Motor neuron (in vitro differentiated cells): ENCODE data around the gene FOXP1. TPM values are rescaled to one million over a fixed set of nuclear protein-coding genes. Genes with fewer than 3 reads are reported as not detected.

Experiments
- ATAC-seq, 8 experiments: fragments of 200-7000 bp; cut with Tn5 transposase; replicated peaks in 6 of 8; 2 replicates each; pipeline ENCODE4 v1.8.0; 2021; ENCODE audit warnings: mild to moderate bottlenecking in 8 of 8, moderate library complexity in 8 of 8
- H3K27ac ChIP-seq, 2 donors: fragments of 250-450 bp; sonication (Bioruptor Pico); 2 replicates each; pipeline ENCODE4 v1.9.0; 2021; ENCODE audit warnings: antibody characterized with exemption in 2 of 2, mild to moderate bottlenecking in 2 of 2, moderate library complexity in 1 of 2
- H3K4me1 ChIP-seq, 2 donors: fragments of 250-450 bp; sonication (Bioruptor Pico); replicated peaks in 1 of 2; 2 replicates each; pipeline ENCODE4 v1.6.1; 2021; ENCODE audit warnings: antibody characterized with exemption in 2 of 2, mild to moderate bottlenecking in 2 of 2, moderate library complexity in 1 of 2
- H3K4me3 ChIP-seq, 5 donors: fragments of 250-450 bp; sonication (Bioruptor Pico); 2 replicates each; pipeline ENCODE4 v1.9.0; 2021; ENCODE audit warnings: antibody characterized with exemption in 5 of 5, mild to moderate bottlenecking in 5 of 5, moderate library complexity in 4 of 5
- WGBS, 10 experiments: fragments of 450-650 bp; shearing (Covaris generic); methylation state at CpG; one replicate each; pipeline ENCODE4 v1.0.0; 2022; 5-methylcytosine and 5-hydroxymethylcytosine counted together
- in situ Hi-C, 9 experiments: fragments of 400-800 bp; cut with MboI; loops; one replicate each; pipeline ENCODE4 v1.15.0; 2021; ENCODE audit warnings: low sequenced_read_pairs in 9 of 9, low pct_unique_long_range_greater_than_20kb in 2 of 9; ENCODE audit not compliant: unreplicated experiment in 9 of 9
- total RNA-seq, 8 experiments: library from RNA; unstranded; fragments of 300-600 nt; gene quantifications; 2 replicates each; pipeline versions ENCODE4 v1.2.3 to v1.2.4, GENCODE V29; 2022

The FOXP1 gene
- total RNA-seq, 8 experiments from 2014 or later: 7.0 to 118 (median 74.5) TPM

DNA sequence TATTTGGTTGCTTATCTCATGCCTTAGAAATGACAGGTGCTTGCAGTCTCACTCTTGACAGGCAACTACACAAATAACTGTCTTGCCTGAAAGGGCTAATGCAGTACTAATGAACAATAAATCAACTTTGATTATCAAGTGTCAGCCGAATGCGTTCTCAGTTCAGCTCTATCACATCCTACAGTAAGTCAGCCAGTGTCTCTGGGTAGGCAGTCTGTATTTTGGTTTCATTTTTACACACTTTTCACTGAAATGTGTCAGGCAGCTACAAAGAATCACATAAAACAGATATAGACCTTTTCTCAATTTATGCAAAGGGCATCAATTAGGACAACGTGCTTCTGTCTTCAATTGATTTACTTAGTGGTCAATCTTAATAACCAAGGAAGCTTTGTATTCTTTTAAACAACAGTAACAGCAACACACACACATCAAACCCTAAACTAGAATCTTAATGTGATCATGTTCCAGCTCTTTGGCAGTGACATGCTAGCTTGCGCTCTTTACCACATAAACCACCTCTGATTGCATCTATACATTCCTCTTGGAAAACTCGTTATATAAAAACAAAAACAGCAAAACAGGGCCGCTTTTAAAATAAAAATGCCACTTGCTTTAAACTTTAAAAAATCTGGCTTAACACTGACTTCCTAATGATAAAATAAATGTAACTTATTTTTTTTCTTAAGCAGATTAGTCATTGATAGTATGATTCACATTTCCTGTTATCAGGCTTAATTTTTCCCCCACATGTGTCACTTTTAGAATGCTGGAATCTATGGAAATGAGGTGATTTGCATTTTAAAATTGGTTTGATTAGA lies 520.4 kb downstream of the FOXP1 start:
- peak in 1 of 8 experiments; percentile 10 for ATAC-seq
- in situ Hi-C loops: loop anchor here in 1 of 9 experiments (25.0 kb wide), 1 partner anchor 524 kb away; the partner anchor contains the start of gene FOXP1
- Histone ChIP-seq H3K27ac (peak overlapping the region in 1 of 2 donors; percentile 47), H3K4me1 (peaks cover 24 to 68% of the 10 kb centered on the region in 2 donors), H3K4me3 (peak overlapping the region; percentile 46 to 64 (median 56))
- WGBS, 10 experiments: 7 to 71% (median 44%) methylated on average over 3 to 6 of the region's 6 CpGs

DNA sequence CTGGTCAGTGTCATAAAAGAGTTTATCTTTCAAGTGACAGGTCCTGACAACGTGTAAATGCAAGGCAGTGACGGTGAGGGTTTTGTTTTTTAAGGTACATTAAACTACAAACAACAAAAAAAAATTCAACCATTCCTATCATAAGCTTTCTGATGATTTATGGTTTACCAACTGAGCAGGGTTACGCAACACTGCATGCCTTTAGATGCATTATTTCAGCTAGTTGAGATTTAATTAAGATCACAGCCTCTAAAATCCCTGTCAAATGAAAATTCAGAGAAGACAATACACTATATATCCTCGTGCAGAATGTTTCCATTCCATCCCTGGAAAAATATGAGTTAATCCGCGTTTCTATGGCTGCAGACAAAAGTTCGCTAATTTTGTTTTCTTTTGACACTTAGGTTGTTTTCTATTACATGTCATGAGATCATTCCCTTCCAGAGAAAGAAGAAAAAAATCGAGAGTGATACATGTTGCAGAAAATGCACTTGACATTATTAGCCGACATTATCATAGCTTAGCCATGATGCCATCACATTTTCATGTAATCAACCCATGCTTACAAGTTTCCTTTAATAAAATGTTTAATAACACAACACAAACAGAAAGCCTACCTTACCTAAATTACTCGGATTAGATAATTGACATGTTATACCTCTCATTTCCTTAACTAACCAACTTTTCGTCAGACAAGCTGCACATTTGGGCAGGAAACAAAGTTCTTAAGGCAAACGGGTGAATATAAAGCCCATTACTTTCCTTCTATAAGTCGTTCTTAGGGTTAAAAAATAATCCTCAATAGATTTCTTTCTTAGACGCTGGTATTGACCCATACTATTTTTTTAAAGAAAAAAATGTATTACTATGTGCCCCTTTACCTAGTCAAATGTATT lies 521.2 kb downstream of the FOXP1 start:
- Histone ChIP-seq H3K27ac (no peak overlapping the region), H3K4me3 (peak overlapping the region in 4 of 5 donors; percentile 46 to 64 (median 60)), H3K4me1 (peaks cover 27 to 70% of the 10 kb centered on the region in 2 donors)
- WGBS, 10 experiments: 74 to 95% (median 82%) methylated on average over 5 to 14 of the region's 14 CpGs
- in situ Hi-C loops: loop anchor here in 1 of 9 experiments (25.0 kb wide), 1 partner anchor 525 kb away; the partner anchor contains the start of gene FOXP1
- no peak for ATAC-seq

DNA sequence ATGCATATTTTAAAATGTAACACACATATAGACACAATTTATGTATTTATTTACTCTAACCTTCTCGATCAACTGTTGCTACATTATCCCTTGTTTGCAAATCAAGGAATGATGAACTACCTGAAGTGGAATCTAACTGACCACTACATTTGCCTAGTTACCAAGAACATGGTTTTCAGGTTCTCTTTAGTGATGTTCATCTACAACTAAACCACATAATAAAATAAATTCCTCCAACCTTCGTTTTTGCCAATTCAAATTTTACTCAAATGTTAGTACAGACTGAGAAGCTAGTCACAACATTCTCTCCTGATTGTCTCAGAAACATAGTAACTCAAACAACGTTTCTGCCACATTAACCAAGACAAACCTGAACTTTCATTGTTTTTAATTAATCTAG lies 521.9 kb downstream of the FOXP1 start:
- WGBS, 10 experiments: 65 to 100% (median 87%) methylated on average over 1 to 3 of the region's 3 CpGs
- no peak overlapping the region for H3K27ac ChIP-seq
- H3K4me3 ChIP-seq: peak overlapping the region in 3 of 5 donors; percentile 2 to 64 (median 46)

DNA sequence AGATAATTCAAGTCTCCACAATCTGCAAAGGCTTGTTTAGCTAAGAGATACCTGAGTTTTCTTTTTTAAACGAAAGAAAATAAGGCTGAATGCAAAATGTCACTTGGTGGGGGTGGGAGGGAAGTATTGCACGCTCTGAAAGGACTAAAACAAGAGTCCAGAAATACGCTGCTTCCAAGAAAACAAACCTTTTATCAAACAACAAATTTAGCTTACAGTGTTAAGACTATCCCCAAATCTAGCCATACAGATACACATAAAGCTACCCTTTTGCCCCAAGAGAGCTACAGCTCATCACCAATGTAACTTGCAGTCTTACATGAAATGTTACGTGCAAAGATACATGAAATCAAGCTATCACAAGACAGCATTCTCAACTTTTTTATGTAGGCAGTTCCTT lies 522.5 kb downstream of the FOXP1 start:
- in situ Hi-C loops: loop anchor here in 1 of 9 experiments (25.0 kb wide), 1 partner anchor 526 kb away; the partner anchor contains the start of gene FOXP1
- Histone ChIP-seq H3K27ac (no peak overlapping the region), H3K4me1 (peaks cover 23 to 71% of the 10 kb centered on the region in 2 donors), H3K4me3 (peak overlapping the region in 2 of 5 donors; percentile 46 to 64)
- no peak for ATAC-seq
- 83 to 100% (median 93%) methylated on average over 1 to 4 of the region's 4 CpGs for WGBS, 10 experiments

More for the DNA sequence above, 521.9 kb downstream of the FOXP1 start:
- in situ Hi-C loops: loop anchor here in 1 of 9 experiments (25.0 kb wide), 1 partner anchor 526 kb away; the partner anchor contains the start of gene FOXP1
- ATAC-seq: no peak
- peaks cover 25 to 70% of the 10 kb centered on the region in 2 donors for H3K4me1 ChIP-seq

DNA sequence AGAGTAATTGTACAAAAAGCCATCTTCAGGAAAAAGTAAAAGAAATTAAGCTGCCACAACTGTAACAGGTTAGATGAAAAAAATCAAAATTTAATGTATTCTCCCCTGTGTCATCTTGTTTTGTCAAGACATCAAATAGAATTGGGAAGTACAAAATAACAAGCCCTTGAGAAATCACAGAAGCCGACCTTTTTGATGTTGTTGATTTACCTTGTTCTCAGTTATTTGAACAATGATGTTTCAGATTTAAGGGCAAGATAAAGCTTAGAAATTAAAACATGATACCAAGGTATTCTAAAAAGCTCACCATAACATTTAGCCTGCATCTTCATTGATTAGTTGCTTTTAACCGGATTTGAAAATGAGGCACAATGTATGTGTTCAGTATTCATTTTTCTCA lies 523.0 kb downstream of the FOXP1 start:
- 80 to 100% (median 94%) methylated on average over 1 to 2 of the region's 2 CpGs for WGBS, 10 experiments
- peaks cover 22 to 72% of the 10 kb centered on the region in 2 donors for H3K4me1 ChIP-seq
- peak overlapping the region in 1 of 5 donors; percentile 4 for H3K4me3 ChIP-seq
- in situ Hi-C loops: loop anchor here in 1 of 9 experiments (25.0 kb wide), 1 partner anchor 527 kb away; the partner anchor contains the start of gene FOXP1
- no peak for ATAC-seq
- no peak overlapping the region for H3K27ac ChIP-seq

DNA sequence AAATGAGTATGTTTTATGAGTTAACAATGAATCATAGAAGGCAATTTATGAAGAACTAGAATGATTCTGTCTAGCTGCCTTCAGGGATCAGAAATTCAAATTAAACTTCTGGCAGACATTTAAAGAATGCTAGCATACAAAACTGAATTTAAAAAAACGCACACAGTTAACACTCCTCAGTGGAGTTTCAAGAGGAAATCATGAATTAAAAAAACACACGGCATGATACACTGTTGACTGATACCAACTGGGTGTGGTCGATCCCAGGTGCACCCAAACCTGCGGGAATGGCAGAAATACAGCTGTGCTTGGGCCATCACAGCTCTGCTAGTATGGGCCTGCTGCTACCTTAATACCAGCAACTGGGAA lies 526.0 kb downstream of the FOXP1 start:
- H3K27ac ChIP-seq: no peak overlapping the region
- peaks cover 41 to 84% of the 10 kb centered on the region in 2 donors for H3K4me1 ChIP-seq
- in situ Hi-C loops: loop anchor here in 1 of 9 experiments (25.0 kb wide), 1 partner anchor 530 kb away; the partner anchor contains the start of gene FOXP1
- H3K4me3 ChIP-seq: no peak overlapping the region
- 0 to 90% (median 78%) methylated on average over 1 to 4 of the region's 4 CpGs for WGBS, 10 experiments
- peak in 3 of 8 experiments; percentile 16 to 51 (median 50) for ATAC-seq

DNA sequence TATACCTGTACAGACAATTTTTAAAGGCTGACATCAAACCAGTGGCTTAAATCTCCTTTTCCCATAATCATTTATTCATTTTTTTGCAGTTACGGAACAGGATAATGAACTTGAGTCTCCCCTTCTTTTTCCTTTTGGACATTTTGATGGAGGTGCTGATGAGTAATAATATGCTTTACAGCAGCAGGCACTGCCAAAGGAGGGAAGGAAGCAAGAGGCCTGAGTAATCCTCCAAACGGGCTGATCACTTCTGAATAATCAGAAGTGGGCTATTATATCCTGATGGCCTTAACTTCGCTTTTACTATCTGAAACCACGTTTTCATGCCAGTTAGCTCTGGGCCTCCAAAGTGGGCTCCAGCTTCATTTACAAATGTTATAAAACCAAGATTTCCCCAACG lies 527.2 kb downstream of the FOXP1 start:
- ATAC-seq: peak in 3 of 8 experiments; percentile 22 to 43 (median 27)
- Histone ChIP-seq H3K4me3 (no peak overlapping the region), H3K27ac (no peak overlapping the region), H3K4me1 (peaks cover 50 to 85% of the 10 kb centered on the region in 2 donors)
- in situ Hi-C loops: loop anchor here in 1 of 9 experiments (25.0 kb wide), 1 partner anchor 531 kb away; the partner anchor contains the start of gene FOXP1
- 24 to 73% (median 57%) methylated on average over 1 to 5 of the region's 5 CpGs for WGBS, 10 experiments

DNA sequence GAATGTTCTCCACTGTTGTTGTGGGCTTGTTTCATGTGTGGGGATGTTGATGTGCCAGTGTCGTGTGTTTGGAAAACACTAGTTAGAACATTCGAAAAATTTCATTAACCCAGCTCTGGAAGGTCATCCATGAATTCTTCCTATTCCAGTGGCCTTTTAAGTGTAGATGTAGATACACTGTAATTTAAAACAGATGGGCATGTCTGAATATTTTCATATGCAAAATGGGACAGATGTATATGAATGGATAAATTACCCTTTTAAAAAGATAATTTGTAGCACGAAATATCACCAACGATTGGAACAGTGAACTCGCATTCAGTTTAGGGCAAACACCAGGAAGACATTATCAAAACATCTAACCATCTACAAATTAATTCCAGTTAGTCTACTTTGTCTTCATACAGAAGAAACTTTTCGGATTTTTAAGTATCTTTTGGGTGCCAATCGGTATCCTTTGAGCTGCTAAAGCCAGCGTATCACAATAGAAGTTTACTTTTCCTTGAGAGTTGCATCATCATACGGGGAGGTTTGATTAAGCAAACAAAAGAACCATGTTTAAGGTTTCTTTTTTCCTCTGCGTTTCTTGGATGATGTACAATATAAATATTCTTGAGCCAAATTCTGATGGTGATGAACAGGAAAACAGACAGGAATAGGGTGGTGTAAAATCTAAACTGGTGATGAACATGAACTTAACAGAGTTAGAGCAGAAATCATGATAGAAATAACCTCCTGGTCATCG lies 528.1 kb downstream of the FOXP1 start:
- Histone ChIP-seq H3K4me1 (peaks cover 59 to 90% of the 10 kb centered on the region in 2 donors), H3K4me3 (no peak overlapping the region), H3K27ac (no peak overlapping the region)
- ATAC-seq: peak in 2 of 8 experiments; percentile 7 to 70
- in situ Hi-C loops: loop anchor here in 1 of 9 experiments (25.0 kb wide), 1 partner anchor 532 kb away; the partner anchor contains the start of gene FOXP1
- WGBS, 10 experiments: 10 to 91% (median 46%) methylated on average over 2 to 11 of the region's 11 CpGs

DNA sequence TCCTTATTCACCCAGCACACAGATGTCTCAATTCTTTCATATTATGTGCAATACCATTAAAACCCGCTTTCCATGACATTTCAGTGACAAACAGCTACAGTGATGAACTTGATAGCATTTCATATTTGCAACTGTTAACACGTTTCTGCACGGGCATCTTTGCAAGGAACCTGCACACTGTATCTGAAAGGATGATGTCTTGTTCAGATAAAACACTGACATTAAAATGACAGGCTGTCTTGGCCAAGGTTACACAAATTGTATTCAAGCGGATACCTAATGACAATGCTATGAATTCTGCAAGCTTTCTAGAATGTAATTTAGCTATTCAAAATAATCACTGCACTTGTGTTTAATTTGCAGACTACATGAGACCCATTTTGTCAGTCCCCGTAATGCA lies 529.2 kb downstream of the FOXP1 start:
- Histone ChIP-seq H3K4me3 (no peak overlapping the region), H3K27ac (no peak overlapping the region), H3K4me1 (peaks cover 70 to 99% of the 10 kb centered on the region in 2 donors)
- in situ Hi-C loops: loop anchor here in 1 of 9 experiments (25.0 kb wide), 1 partner anchor 533 kb away; the partner anchor contains the start of gene FOXP1
- 69 to 100% (median 93%) methylated on average over 1 to 5 of the region's 5 CpGs; no CpG with 5 or more reads in 1 of the 10 experiments for WGBS, 10 experiments
- no peak for ATAC-seq

DNA sequence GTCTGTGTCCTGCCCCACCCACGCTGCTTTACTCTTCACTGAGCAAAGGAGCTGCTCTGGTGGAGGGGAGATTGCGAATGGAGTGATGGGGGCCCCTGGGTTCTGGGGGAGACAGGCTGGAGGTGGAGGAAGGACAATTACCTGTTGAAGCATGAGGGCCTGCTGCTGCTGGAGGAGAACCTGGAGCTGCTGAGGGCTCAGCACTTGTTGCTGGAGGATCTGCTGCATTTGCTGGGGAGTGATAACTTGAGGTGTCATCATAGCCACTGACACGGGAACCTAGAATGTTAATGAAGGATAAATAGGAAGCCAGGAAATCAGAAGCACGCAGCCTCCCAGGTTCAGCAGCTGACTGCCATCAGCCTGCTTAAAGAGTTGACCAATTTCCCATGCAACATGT lies 530.0 kb downstream of the FOXP1 start:
- in situ Hi-C loops: loop anchor here in 1 of 9 experiments (25.0 kb wide), 1 partner anchor 534 kb away; the partner anchor contains the start of gene FOXP1
- H3K4me1 ChIP-seq: peaks cover 79 to 100% of the 10 kb centered on the region in 2 donors
- WGBS, 10 experiments: 52 to 93% (median 73%) methylated on average over 2 to 3 of the region's 4 CpGs; no CpG with 5 or more reads in 3 of the 10 experiments
- no peak overlapping the region for H3K4me3 ChIP-seq
- no peak for ATAC-seq
- H3K27ac ChIP-seq: no peak overlapping the region

DNA sequence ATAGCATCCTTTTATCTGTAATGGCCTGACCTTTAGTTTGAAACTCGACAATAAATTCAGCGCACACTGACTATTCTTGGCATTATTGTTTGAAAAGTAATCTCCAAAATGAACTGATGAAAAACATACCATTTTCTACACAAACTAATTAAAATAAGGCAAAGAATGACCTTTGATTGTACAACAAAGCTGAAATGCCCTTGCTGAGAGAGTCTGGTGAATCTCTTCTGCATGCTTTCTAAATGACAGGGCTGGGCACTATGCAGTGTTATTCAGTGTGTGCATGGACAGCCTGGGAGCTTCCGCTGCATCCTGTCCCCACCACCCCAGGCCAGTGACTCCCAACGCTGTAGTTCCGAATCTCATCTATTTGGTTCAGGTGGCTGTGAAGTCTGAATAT lies 530.8 kb downstream of the FOXP1 start:
- peak in 7 of 8 experiments; percentile 7 to 61 (median 54) for ATAC-seq
- in situ Hi-C loops: loop anchor here in 1 of 9 experiments (25.0 kb wide), 1 partner anchor 535 kb away; the partner anchor contains the start of gene FOXP1
- peaks cover 81 to 100% of the 10 kb centered on the region in 2 donors for H3K4me1 ChIP-seq
- no peak overlapping the region for H3K4me3 ChIP-seq
- no peak overlapping the region for H3K27ac ChIP-seq
- WGBS, 10 experiments: 47 to 100% (median 73%) methylated on average over 1 to 5 of the region's 5 CpGs; no CpG with 5 or more reads in 2 of the 10 experiments
